Thyroid gland (tissue), 4 donors: ENCODE measurements around the gene BLM.

Source experiments
- CTCF ChIP-seq, 6 experiments: fragments of 200-600 bp in 3 of 6; fragments of 450-650 bp in 3 of 6; sonication (generic) in 3 of 6; IDR thresholded peaks; one replicate each; pipeline ENCODE4 v1.5.1; 2016 to 2019; ENCODE audit warnings: antibody characterized with exemption in 6 of 6, mild to moderate bottlenecking in 2 of 6, inconsistent platforms in 1 of 6, moderate library complexity in 1 of 6
- POLR2A ChIP-seq, 2 donors: fragments of 450-650 bp; IDR thresholded peaks; one replicate each; pipeline ENCODE4 v1.6.1; 2017; ENCODE audit warnings: antibody characterized with exemption in 2 of 2, mild to moderate bottlenecking in 2 of 2, moderate library complexity in 1 of 2

- TF ChIP-seq POLR2A (IDR thresholded peaks at IDR 0.05) (no peak), CTCF (IDR thresholded peaks at IDR 0.05) (no peak)
Observed at GRCh38 chr15:90790561-90790960, 73.4 kb downstream of the BLM start.
